ENCODE data around the gene NCAN. TPM values are rescaled to one million over a fixed set of nuclear protein-coding genes. Genes with fewer than 3 reads are reported as not detected.

The NCAN gene
- total and polyA plus RNA-seq, 2 of the 13 experiments (the other 11 are each of a cell fraction or from before 2014, with no cell fraction given): not detected

- peak; percentile 82; the same call in 1 of the 2 replicates for TF ChIP-seq ARHGAP35 (CRISPR knock-in tag; IDR thresholded peaks at IDR 0.05; ENCODE audit: borderline replicate concordance)
- TF ChIP-seq YEATS2 (CRISPR knock-in tag; IDR thresholded peaks at IDR 0.05; ENCODE audit: borderline replicate concordance): peak; percentile 94
- no peak for TF ChIP-seq FOXO4 (CRISPR knock-in tag; conservative IDR thresholded peaks at IDR 0.05)
- TF ChIP-seq ZBTB49 (CRISPR knock-in tag; IDR thresholded peaks at IDR 0.05; ENCODE audit: borderline replicate concordance): no peak
- peak; percentile 81; the same call in 1 of the 2 replicates for TF ChIP-seq ZSCAN21 (CRISPR knock-in tag; IDR thresholded peaks at IDR 0.05; ENCODE audit: borderline replicate concordance)
- no peak for TF ChIP-seq ZNF644 (CRISPR knock-in tag; IDR thresholded peaks at IDR 0.05; ENCODE audit: low read depth)
- no peak for TF ChIP-seq LCORL (IDR thresholded peaks at IDR 0.05)
- TF ChIP-seq LCORL (CRISPR knock-in tag; IDR thresholded peaks at IDR 0.05): peak; percentile 64
- TF ChIP-seq ARID3A (IDR thresholded peaks at IDR 0.05; ENCODE audit: low read depth, low read length): peak; percentile 24; the same call in 1 of the 2 replicates
- no peak for TF ChIP-seq SNRNP70 (IDR thresholded peaks at IDR 0.05; ENCODE audit: low read depth, low read length)
- no peak for TF ChIP-seq ZNF382 (CRISPR knock-in tag; IDR thresholded peaks at IDR 0.05; ENCODE audit: borderline replicate concordance)
- peak; percentile 100 for TF ChIP-seq KDM5A (IDR thresholded peaks at IDR 0.05; ENCODE audit: borderline replicate concordance, low read length)
- TF ChIP-seq SYNCRIP (IDR thresholded peaks at IDR 0.05; ENCODE audit: insufficient read depth, low read depth, low read length): no peak
- 0 out of 2 replicates have a peak, but pooled peaks have one; percentile 23 for TF ChIP-seq ATF7-NPFF (CRISPR knock-in tag; IDR thresholded peaks at IDR 0.05; ENCODE audit: low read depth)
- no peak for TF ChIP-seq ZKSCAN8 (CRISPR knock-in tag; IDR thresholded peaks at IDR 0.05; ENCODE audit: borderline replicate concordance)
- peak; percentile 69 for TF ChIP-seq CREM (IDR thresholded peaks at IDR 0.05)
- no peak for TF ChIP-seq CREM (CRISPR knock-in tag; IDR thresholded peaks at IDR 0.05)
- peak; percentile 78; the same call in 1 of the 2 replicates for TF ChIP-seq CCDC6 (CRISPR knock-in tag; IDR thresholded peaks at IDR 0.05)
- TF ChIP-seq ASH2L (IDR thresholded peaks at IDR 0.05; ENCODE audit: insufficient read length, low read depth, low read length): peak; percentile 96
- TF ChIP-seq JUN (CRISPR knock-in tag; IDR thresholded peaks at IDR 0.05): peak; percentile 76; the same call in 1 of the 2 replicates
- TF ChIP-seq TAF15 (IDR thresholded peaks at IDR 0.05; ENCODE audit: low read depth, low read length, poor library complexity, severe bottlenecking): no peak
- peak; percentile 58; the same call in 1 of the 2 replicates for TF ChIP-seq NCOR1 (IDR thresholded peaks at IDR 0.05; ENCODE audit: borderline replicate concordance, low read length)
- TF ChIP-seq NR0B2 (CRISPR knock-in tag; IDR thresholded peaks at IDR 0.05): peak; percentile 76; the same call in 1 of the 2 replicates
These were observed 19.5 kb upstream of the NCAN start, which contains the start of the genes BORCS8 and RFXANK (continued) for GRCh38 chr19:19192078-19192882.

Data from HepG2 (cell line).